Measurements from ENCODE around the gene SEMA3G. TPM values are rescaled to one million over a fixed set of nuclear protein-coding genes. Genes with fewer than 3 reads are reported as not detected.
A peak's percentile ranks its signal among the peaks of the same experiment; 100 is the strongest.

The SEMA3G gene
- total and polyA plus RNA-seq, 2 experiments from 2014 or later = 0.47 to 2.5 TPM

DNA sequence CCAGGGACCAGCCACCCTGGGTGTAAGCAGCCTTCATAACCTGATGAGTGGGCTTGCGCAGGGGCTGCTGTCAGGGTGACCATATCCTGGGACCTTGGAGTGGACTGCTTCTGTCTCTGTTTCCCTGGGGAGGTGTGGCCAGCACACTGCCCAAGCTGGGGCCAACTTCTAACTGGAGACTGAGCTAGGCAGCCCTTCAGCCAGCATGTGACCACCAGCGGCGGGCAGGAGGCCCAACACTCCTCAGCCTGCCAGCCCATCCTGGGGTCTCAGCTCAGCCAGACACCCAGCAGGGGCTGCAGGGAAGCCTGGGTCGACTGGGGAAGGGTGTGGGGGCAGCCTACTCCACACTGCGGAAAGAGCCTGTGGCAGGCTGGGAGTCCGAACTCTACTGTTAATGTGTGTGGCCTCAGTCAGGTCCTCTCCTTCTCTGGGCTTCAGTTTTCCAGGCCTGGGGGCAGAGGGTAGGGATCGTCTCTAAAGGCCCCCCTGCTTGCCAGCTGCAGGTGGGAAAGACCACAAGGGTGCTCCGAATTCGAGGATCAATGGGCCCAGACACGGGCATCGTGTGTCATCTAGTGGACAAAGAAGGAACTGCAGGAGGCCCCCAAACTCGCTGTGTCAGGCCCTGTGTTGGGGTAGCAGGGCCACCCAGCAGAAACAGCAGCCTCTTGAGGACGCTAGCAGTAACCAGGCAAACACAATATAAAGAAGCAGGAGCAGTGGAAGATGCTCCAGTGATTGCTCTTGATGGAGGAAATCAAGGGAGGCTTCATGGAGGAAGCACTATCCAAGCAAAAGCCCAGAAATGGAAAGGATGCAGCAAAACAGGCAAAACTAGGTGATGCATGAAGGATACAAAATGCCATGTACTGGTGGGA, 2.0 kb upstream of the SEMA3G start:
- H3K4me3 Mint-ChIP-seq = no peak overlapping the region
- no peak overlapping the region for H3K27ac ChIP-seq (ENCODE audit: low read depth)
- H3F3A ChIP-seq (replicated peaks; ENCODE audit: low read depth) = no peaks in the 10 kb centered on the region
- peak; percentile 18; the same call in 1 of the 2 replicates for TF ChIP-seq CREB1 (CRISPR knock-in tag; IDR thresholded peaks at IDR 0.05; ENCODE audit: low read depth)
- no peak for TF ChIP-seq STAT1 (IDR thresholded peaks at IDR 0.05; ENCODE audit: unreplicated experiment)
- TF ChIP-seq, protein P1, sequence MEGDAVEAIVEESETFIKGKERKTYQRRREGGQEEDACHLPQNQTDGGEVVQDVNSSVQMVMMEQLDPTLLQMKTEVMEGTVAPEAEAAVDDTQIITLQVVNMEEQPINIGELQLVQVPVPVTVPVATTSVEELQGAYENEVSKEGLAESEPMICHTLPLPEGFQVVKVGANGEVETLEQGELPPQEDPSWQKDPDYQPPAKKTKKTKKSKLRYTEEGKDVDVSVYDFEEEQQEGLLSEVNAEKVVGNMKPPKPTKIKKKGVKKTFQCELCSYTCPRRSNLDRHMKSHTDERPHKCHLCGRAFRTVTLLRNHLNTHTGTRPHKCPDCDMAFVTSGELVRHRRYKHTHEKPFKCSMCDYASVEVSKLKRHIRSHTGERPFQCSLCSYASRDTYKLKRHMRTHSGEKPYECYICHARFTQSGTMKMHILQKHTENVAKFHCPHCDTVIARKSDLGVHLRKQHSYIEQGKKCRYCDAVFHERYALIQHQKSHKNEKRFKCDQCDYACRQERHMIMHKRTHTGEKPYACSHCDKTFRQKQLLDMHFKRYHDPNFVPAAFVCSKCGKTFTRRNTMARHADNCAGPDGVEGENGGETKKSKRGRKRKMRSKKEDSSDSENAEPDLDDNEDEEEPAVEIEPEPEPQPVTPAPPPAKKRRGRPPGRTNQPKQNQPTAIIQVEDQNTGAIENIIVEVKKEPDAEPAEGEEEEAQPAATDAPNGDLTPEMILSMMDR (conservative IDR thresholded peaks at IDR 0.05; ENCODE audit: low read depth in 2 of 2) = peak; percentile 98 to 99
- TF ChIP-seq, protein P2, sequence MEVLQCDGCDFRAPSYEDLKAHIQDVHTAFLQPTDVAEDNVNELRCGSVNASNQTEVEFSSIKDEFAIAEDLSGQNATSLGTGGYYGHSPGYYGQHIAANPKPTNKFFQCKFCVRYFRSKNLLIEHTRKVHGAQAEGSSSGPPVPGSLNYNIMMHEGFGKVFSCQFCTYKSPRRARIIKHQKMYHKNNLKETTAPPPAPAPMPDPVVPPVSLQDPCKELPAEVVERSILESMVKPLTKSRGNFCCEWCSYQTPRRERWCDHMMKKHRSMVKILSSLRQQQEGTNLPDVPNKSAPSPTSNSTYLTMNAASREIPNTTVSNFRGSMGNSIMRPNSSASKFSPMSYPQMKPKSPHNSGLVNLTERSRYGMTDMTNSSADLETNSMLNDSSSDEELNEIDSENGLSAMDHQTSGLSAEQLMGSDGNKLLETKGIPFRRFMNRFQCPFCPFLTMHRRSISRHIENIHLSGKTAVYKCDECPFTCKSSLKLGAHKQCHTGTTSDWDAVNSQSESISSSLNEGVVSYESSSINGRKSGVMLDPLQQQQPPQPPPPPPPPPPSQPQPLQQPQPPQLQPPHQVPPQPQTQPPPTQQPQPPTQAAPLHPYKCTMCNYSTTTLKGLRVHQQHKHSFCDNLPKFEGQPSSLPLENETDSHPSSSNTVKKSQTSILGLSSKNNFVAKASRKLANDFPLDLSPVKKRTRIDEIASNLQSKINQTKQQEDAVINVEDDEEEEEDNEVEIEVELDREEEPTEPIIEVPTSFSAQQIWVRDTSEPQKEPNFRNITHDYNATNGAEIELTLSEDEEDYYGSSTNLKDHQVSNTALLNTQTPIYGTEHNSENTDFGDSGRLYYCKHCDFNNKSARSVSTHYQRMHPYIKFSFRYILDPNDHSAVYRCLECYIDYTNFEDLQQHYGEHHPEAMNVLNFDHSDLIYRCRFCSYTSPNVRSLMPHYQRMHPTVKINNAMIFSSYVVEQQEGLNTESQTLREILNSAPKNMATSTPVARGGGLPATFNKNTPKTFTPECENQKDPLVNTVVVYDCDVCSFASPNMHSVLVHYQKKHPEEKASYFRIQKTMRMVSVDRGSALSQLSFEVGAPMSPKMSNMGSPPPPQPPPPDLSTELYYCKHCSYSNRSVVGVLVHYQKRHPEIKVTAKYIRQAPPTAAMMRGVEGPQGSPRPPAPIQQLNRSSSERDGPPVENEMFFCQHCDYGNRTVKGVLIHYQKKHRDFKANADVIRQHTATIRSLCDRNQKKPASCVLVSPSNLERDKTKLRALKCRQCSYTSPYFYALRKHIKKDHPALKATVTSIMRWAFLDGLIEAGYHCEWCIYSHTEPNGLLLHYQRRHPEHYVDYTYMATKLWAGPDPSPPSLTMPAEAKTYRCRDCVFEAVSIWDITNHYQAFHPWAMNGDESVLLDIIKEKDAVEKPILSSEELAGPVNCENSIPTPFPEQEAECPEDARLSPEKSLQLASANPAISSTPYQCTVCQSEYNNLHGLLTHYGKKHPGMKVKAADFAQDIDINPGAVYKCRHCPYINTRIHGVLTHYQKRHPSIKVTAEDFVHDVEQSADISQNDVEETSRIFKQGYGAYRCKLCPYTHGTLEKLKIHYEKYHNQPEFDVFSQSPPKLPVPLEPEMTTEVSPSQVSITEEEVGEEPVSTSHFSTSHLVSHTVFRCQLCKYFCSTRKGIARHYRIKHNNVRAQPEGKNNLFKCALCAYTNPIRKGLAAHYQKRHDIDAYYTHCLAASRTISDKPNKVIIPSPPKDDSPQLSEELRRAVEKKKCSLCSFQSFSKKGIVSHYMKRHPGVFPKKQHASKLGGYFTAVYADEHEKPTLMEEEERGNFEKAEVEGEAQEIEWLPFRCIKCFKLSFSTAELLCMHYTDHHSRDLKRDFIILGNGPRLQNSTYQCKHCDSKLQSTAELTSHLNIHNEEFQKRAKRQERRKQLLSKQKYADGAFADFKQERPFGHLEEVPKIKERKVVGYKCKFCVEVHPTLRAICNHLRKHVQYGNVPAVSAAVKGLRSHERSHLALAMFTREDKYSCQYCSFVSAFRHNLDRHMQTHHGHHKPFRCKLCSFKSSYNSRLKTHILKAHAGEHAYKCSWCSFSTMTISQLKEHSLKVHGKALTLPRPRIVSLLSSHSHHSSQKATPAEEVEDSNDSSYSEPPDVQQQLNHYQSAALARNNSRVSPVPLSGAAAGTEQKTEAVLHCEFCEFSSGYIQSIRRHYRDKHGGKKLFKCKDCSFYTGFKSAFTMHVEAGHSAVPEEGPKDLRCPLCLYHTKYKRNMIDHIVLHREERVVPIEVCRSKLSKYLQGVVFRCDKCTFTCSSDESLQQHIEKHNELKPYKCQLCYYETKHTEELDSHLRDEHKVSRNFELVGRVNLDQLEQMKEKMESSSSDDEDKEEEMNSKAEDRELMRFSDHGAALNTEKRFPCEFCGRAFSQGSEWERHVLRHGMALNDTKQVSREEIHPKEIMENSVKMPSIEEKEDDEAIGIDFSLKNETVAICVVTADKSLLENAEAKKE (CRISPR knock-in tag; IDR thresholded peaks at IDR 0.05) = 0 out of 2 replicates have a peak, but pooled peaks have one; percentile 40
- DNase-seq (ENCODE audit: low spot score) = peak; percentile 96
- H3K36me3 ChIP-seq (ENCODE audit: insufficient read depth) = no peaks in the 10 kb centered on the region
- no peaks in the 10 kb centered on the region; the same call in 2 of the 3 replicates for H3K36me3 Mint-ChIP-seq (ENCODE audit: low read depth)
- H2AFZ ChIP-seq = no peak overlapping the region
- H3K27me3 ChIP-seq (ENCODE audit: insufficient read depth) = no peaks in the 10 kb centered on the region
- no peak overlapping the region for H3K27ac Mint-ChIP-seq
- no peaks in the 10 kb centered on the region; the same call in 2 of the 3 replicates for H3K9me3 Mint-ChIP-seq
- H4K20me1 ChIP-seq (replicated peaks; ENCODE audit: insufficient read depth) = no peaks in the 10 kb centered on the region
- H3K4me3 ChIP-seq = no peak overlapping the region
- H3K4me2 ChIP-seq = no peak overlapping the region
- peaks cover 17% of the 10 kb centered on the region for H3K4me1 Mint-ChIP-seq
- ATAC-seq = peak; percentile 64
- no peaks in the 10 kb centered on the region for H3K79me2 ChIP-seq (replicated peaks; ENCODE audit: insufficient read depth)
- H3K27me3 Mint-ChIP-seq (ENCODE audit: insufficient read depth, low read depth, poor library complexity) = peaks cover 14% of the 10 kb centered on the region
- H3K4me1 ChIP-seq (ENCODE audit: insufficient read depth) = peaks cover 5% of the 10 kb centered on the region
- H3K9me2 ChIP-seq (ENCODE audit: insufficient read depth) = peaks cover 8% of the 10 kb centered on the region; the same call in 1 of the 2 replicates

Measured in GM23338 (cell line).